Measurements from ENCODE around the gene B2M. TPM values are rescaled to one million over a fixed set of nuclear protein-coding genes. Genes with fewer than 3 reads are reported as not detected.

B2M gene
- total and polyA plus RNA-seq, 2 experiments from 2014 or later, result 167 to 180 TPM

- TF ChIP-seq, protein P1, sequence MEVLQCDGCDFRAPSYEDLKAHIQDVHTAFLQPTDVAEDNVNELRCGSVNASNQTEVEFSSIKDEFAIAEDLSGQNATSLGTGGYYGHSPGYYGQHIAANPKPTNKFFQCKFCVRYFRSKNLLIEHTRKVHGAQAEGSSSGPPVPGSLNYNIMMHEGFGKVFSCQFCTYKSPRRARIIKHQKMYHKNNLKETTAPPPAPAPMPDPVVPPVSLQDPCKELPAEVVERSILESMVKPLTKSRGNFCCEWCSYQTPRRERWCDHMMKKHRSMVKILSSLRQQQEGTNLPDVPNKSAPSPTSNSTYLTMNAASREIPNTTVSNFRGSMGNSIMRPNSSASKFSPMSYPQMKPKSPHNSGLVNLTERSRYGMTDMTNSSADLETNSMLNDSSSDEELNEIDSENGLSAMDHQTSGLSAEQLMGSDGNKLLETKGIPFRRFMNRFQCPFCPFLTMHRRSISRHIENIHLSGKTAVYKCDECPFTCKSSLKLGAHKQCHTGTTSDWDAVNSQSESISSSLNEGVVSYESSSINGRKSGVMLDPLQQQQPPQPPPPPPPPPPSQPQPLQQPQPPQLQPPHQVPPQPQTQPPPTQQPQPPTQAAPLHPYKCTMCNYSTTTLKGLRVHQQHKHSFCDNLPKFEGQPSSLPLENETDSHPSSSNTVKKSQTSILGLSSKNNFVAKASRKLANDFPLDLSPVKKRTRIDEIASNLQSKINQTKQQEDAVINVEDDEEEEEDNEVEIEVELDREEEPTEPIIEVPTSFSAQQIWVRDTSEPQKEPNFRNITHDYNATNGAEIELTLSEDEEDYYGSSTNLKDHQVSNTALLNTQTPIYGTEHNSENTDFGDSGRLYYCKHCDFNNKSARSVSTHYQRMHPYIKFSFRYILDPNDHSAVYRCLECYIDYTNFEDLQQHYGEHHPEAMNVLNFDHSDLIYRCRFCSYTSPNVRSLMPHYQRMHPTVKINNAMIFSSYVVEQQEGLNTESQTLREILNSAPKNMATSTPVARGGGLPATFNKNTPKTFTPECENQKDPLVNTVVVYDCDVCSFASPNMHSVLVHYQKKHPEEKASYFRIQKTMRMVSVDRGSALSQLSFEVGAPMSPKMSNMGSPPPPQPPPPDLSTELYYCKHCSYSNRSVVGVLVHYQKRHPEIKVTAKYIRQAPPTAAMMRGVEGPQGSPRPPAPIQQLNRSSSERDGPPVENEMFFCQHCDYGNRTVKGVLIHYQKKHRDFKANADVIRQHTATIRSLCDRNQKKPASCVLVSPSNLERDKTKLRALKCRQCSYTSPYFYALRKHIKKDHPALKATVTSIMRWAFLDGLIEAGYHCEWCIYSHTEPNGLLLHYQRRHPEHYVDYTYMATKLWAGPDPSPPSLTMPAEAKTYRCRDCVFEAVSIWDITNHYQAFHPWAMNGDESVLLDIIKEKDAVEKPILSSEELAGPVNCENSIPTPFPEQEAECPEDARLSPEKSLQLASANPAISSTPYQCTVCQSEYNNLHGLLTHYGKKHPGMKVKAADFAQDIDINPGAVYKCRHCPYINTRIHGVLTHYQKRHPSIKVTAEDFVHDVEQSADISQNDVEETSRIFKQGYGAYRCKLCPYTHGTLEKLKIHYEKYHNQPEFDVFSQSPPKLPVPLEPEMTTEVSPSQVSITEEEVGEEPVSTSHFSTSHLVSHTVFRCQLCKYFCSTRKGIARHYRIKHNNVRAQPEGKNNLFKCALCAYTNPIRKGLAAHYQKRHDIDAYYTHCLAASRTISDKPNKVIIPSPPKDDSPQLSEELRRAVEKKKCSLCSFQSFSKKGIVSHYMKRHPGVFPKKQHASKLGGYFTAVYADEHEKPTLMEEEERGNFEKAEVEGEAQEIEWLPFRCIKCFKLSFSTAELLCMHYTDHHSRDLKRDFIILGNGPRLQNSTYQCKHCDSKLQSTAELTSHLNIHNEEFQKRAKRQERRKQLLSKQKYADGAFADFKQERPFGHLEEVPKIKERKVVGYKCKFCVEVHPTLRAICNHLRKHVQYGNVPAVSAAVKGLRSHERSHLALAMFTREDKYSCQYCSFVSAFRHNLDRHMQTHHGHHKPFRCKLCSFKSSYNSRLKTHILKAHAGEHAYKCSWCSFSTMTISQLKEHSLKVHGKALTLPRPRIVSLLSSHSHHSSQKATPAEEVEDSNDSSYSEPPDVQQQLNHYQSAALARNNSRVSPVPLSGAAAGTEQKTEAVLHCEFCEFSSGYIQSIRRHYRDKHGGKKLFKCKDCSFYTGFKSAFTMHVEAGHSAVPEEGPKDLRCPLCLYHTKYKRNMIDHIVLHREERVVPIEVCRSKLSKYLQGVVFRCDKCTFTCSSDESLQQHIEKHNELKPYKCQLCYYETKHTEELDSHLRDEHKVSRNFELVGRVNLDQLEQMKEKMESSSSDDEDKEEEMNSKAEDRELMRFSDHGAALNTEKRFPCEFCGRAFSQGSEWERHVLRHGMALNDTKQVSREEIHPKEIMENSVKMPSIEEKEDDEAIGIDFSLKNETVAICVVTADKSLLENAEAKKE (CRISPR knock-in tag; IDR thresholded peaks at IDR 0.05), result no peak
- TF ChIP-seq ZNF114 (CRISPR knock-in tag; IDR thresholded peaks at IDR 0.05), result no peak
- no peak for TF ChIP-seq STAT1 (IDR thresholded peaks at IDR 0.05; ENCODE audit: unreplicated experiment)
- TF ChIP-seq ZNF331 (CRISPR knock-in tag; IDR thresholded peaks at IDR 0.05; ENCODE audit: low read depth), result no peak
These were observed 7.0 kb downstream of the B2M start (continued) for GRCh38 chr15:44718180-44718926.

DNA sequence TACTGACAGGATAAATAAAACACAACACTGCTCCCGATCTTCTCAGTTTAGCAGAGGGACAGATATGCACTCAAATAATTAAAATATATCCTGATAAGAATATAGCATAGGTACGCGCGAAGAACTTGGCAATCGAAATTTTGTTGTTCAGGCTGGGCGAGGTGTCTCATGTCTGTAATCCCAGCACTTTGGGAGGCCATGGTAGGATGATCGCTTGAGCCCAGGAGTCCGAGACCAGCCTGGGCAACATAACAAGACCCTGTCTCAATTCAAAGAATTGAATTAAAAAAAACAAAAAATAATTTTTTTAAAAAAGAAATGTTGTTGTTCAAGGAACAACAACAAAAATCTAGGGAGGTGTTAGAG is 7.6 kb downstream of the B2M start:
- Histone ChIP-seq H3K4me3 (no peak overlapping the region), H3K27ac (ENCODE audit: low read depth) (no peak overlapping the region), H3K9me2 (ENCODE audit: insufficient read depth) (no peaks in the 10 kb centered on the region), H3K4me1 (ENCODE audit: insufficient read depth) (peaks cover 6% of the 10 kb centered on the region), H4K20me1 (replicated peaks; ENCODE audit: insufficient read depth) (no peaks in the 10 kb centered on the region), H3F3A (replicated peaks; ENCODE audit: low read depth) (no peaks in the 10 kb centered on the region), H2AFZ (no peak overlapping the region), H3K36me3 (ENCODE audit: insufficient read depth) (no peaks in the 10 kb centered on the region), H3K4me2 (no peak overlapping the region), H3K79me2 (replicated peaks; ENCODE audit: insufficient read depth) (peaks cover 4% of the 10 kb centered on the region; the same call in 1 of the 2 replicates), H3K27me3 (ENCODE audit: insufficient read depth) (no peaks in the 10 kb centered on the region)
- DNase-seq (ENCODE audit: low spot score) (no peak), ATAC-seq (no peak)
- no peak overlapping the region for H3K27ac Mint-ChIP-seq
- H3K27me3 Mint-ChIP-seq (ENCODE audit: insufficient read depth, low read depth, poor library complexity), result no peaks in the 10 kb centered on the region
- no peak overlapping the region for H3K4me3 Mint-ChIP-seq
- H3K36me3 Mint-ChIP-seq (ENCODE audit: low read depth), result peaks cover 8% of the 10 kb centered on the region
- no peaks in the 10 kb centered on the region for H3K9me3 Mint-ChIP-seq
- peaks cover 6% of the 10 kb centered on the region for H3K4me1 Mint-ChIP-seq
- TF ChIP-seq STAT1 (IDR thresholded peaks at IDR 0.05; ENCODE audit: unreplicated experiment) (no peak), POLR2AphosphoS5 (IDR thresholded peaks at IDR 0.05; ENCODE audit: low read depth) (no peak), ETS1 (IDR thresholded peaks at IDR 0.05) (no peak), JUNB (IDR thresholded peaks at IDR 0.05; ENCODE audit: unreplicated experiment) (no peak), CREB1 (CRISPR knock-in tag; IDR thresholded peaks at IDR 0.05; ENCODE audit: low read depth) (no peak), ZNF114 (CRISPR knock-in tag; IDR thresholded peaks at IDR 0.05) (no peak)
- TF ChIP-seq, protein P1 (CRISPR knock-in tag; IDR thresholded peaks at IDR 0.05), result no peak
